ENCODE data around the gene TRMT1.

GRCh38 chr19:13104848-13105711 lies 11.5 kb downstream of the TRMT1 start:
- TF ChIP-seq CTCF (IDR thresholded peaks at IDR 0.05) (no peak), POLR2AphosphoS5 (IDR thresholded peaks at IDR 0.05) (no peak), EP300 (IDR thresholded peaks at IDR 0.05) (no peak)
